GM12891 (cell line): ENCODE measurements around the gene HCN2.

ENCODE experiments used
- POLR2A ChIP-seq: IDR thresholded peaks from 2 replicates; pipeline ENCODE4 v1.6.1; 2011; ENCODE audit warnings: low read depth, low read length, control low read depth
- TAF1 ChIP-seq: IDR thresholded peaks from 2 replicates; pipeline ENCODE4 v1.6.1; 2011; ENCODE audit warnings: low read depth, low read length, control low read depth

DNA sequence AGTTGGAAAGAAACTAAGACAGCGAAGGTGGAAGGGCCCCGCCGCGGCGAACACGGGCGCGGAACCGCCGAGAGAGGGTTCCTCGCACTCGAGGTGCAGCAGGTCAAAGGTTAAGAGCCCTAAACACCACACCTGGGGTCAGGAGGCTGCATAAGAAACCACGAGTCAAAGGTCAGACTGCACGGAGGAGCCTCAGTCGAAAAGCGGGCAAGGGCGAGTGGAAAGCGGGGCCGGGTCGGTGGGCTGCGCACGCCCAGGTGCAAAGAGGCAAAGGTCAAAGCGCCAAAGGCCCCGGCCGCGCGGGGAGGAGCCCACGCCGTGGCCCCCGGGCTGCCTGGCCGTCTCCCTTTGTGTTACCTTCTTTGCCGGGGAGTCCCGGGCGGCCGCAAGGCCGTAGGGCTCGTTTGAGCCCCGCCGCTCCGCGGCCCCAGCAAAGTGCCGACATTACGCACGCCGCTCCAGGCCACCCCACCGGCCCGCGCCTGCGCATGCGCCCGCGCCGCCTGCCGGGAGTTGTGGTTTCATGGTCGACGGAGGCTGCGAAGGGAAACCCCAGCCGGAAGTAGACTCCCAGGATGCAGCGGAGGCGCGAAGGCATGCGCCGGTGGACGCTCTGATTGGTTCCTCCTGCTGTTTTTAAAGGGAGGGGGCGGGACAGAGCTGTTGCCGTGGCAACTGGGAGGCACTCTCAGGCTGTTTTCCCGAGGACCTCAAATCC is 43.5 kb downstream of the HCN2 start, which contains the start of gene POLRMT:
- TF ChIP-seq TAF1 (no peak), POLR2A (no peak)
